ENCODE results near the gene MARK2.
A peak's percentile ranks its signal among the peaks of the same experiment; 100 is the strongest.

The MARK2 gene

GRCh38 chr11:63837027-63837688 is 1.8 kb upstream of the MARK2 start:
- TF ChIP-seq CTCF (IDR thresholded peaks at IDR 0.05; ENCODE audit: borderline replicate concordance, insufficient read depth, low read depth, low read length) = peak; percentile 79
- no peak overlapping the region for H3K4me3 ChIP-seq (ENCODE audit: low read depth, low read length)

- no peak for TF ChIP-seq CTCF (IDR thresholded peaks at IDR 0.05; ENCODE audit: borderline replicate concordance, insufficient read depth, low read depth, low read length)
- no peak overlapping the region for H3K4me3 ChIP-seq (ENCODE audit: low read depth, low read length)
These were observed 1.2 kb upstream of the MARK2 start for GRCh38 chr11:63837739-63838138.

GRCh38 chr11:63838150-63838677 is 696 bp upstream of the MARK2 start:
- no peak for TF ChIP-seq CTCF (IDR thresholded peaks at IDR 0.05; ENCODE audit: borderline replicate concordance, insufficient read depth, low read depth, low read length)
- no peak overlapping the region for H3K4me3 ChIP-seq (ENCODE audit: low read depth, low read length)

DNA sequence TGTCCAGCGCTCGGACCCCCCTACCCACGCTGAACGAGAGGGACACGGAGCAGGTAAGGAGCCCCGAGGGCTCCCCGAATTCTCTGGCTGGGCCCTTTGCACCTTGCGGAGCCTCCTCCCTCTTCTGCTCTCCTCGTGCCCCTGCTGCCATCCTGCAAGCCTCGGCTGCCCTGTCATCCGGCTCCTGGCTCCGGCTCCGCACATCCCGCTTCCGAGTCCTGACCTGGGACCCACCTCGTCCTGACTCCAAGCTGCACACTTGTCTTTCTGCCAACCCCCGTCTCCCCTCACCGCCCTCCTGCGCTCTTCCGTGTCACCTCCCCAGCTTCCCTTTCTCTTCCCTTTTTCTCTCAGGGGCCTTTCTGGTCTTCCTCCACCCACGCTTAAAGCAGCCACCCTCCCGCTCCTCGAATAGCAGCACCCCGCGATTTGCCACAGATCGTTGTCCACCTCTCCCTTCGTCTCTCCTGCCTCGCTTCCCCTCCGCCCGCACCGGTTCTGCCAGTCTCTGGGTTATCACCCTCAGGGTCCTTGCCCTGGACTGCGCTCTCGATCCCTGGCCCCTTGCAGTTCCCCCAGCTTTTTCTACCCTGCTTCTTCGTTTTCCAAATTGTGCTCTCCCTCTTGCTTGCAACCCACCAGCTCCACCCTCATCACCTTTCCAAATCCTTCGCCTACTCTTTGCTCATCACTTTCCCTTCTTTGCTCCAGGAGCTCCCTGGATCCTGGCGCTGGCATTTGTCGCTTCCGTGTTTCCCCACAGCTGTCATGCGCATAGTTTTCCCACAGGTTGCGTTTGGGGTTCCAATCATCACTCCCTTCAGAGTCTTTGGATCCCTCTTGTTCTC is 822 bp downstream of the MARK2 start:
- H3K4me3 ChIP-seq (ENCODE audit: low read depth, low read length) = peak overlapping the region; percentile 97
- no peak for TF ChIP-seq CTCF (IDR thresholded peaks at IDR 0.05; ENCODE audit: borderline replicate concordance, insufficient read depth, low read depth, low read length)

- H3K4me3 ChIP-seq (ENCODE audit: low read depth, low read length) = peak overlapping the region; percentile 97
- no peak for TF ChIP-seq CTCF (IDR thresholded peaks at IDR 0.05; ENCODE audit: borderline replicate concordance, insufficient read depth, low read depth, low read length)
These were observed 1.6 kb downstream of the MARK2 start for GRCh38 chr11:63840356-63841060.

DNA sequence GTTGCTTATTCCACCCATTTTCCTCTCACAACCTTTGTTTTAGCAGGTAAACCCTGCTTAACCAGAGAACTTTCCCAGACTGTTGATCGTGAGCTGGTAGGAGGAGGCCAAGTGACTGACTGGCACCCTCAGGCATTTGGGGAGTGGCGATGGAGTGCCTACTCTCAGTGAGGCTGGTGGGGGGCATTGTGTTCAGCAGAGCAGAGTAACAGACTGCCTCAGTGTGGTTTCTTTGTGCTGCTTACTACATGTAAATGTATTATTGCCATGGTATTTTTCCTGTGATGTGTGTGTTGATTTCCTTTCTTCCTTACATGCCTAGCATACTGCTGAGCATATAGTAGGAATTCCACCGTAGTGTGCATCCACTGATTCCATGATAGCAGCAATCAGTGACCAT is 2.6 kb downstream of the MARK2 start:
- TF ChIP-seq CTCF (IDR thresholded peaks at IDR 0.05; ENCODE audit: borderline replicate concordance, insufficient read depth, low read depth, low read length) = no peak
- H3K4me3 ChIP-seq (ENCODE audit: low read depth, low read length) = no peak overlapping the region

All from GM12875 (cell line).